ENCODE data around the gene CTNNBIP1.

The CTNNBIP1 gene

DNA sequence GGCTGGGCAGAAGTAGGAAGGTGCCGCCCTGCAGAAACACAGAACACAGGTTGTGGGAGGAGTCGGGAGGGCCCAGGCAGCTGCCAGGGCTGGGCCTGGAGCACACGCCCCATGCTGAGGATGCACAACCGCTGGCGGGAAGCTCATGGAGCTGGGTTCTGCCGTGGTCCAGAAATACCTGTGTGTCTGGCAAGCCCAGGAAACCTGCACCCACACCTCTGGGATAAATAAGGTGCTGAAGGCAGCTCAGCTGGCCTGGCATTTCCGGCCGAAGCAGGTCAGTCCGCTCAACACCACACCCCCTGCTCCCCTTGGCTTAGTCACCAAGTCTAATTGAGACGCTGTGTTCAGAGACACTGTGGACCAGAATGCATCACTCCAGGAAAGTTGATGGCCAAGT is 32.1 kb downstream of the CTNNBIP1 start:
- DNase-seq (ENCODE audit: low spot score): peak; percentile 79

DNA sequence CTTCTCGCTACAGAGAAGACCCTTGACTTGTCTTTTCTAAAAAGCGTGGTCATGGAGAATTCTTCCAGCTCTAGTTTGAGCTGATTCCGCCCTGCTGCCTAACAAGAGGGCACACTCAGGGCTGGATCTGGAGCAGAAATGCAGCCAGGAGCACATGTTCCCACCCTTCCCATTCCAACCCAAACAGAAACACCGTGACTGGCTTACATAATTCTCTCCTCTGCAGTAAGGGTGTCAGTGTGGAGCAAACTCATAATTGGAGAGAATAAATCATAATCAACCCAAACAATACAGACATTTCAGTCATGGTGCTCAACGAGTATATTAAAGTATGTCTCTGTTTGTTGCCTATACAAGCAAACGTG is 34.5 kb downstream of the CTNNBIP1 start:
- DNase-seq (ENCODE audit: low spot score): no peak

DNA sequence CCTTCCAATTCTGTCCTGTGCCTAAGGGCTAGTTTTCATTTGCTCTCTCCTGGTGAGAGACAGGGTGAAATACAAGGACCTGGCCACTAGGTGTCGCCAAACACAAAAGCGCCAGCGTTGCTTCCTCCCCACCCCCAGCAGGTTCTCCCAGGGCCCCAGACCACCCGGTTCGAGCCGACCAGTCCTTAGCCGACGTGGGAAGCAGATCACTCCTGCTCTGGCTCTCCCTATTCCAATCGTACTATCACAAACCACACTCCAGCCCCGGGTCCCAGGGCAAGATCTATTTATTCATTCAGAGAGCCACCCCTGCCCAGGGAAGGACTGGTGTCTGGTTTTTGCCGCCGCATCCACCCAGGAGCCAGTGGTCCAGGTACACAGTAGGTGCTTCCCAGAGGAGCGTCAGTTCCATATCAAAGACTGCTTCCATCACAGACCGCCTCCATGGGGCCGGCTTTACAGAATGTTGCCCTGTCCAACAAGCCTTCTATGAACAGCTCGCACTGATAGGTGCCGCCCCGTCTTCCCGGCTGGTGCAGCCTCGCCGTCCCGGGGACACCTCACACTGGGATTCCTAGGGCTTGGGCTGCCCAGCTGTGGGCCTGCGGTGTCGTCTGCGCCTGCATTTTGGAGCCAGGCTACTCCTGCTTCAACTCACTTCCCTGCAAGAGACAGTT is 35.0 kb downstream of the CTNNBIP1 start:
- peak; percentile 68 for DNase-seq (ENCODE audit: low spot score)

DNA sequence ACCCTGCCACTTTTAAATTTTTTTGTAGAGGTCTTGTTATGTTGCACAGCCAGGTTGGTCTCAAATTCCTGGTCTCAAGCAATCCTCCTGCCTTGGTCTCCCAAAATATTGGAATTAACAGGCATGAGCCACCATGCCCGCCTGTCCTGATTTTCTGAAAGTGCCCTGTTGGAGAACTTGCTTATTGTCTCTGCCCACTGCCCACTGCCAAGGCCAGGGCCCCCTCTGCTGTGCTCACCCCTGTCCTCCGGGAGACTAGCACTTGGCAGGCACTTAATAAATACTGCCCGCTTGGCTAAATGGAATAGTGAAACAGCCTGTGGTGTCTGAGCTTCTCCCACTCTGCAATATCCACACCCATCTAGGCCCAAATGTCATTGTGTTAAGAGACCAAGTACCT is 35.7 kb downstream of the CTNNBIP1 start:
- DNase-seq (ENCODE audit: low spot score): no peak

GRCh38 chr1:9873992-9874391 is 36.1 kb downstream of the CTNNBIP1 start:
- no peak for DNase-seq (ENCODE audit: low spot score)

GRCh38 chr1:9873385-9873784 is 36.7 kb downstream of the CTNNBIP1 start:
- no peak for DNase-seq (ENCODE audit: low spot score)

GRCh38 chr1:9872430-9873165 is 37.5 kb downstream of the CTNNBIP1 start:
- DNase-seq (ENCODE audit: low spot score): peak; percentile 26

GRCh38 chr1:9871707-9872425 is 38.2 kb downstream of the CTNNBIP1 start:
- DNase-seq (ENCODE audit: low spot score): peak; percentile 16

- no peak for DNase-seq (ENCODE audit: low spot score)
These were observed 39.0 kb downstream of the CTNNBIP1 start for GRCh38 chr1:9871021-9871420.

- no peak for DNase-seq (ENCODE audit: low spot score)
These were observed 39.5 kb downstream of the CTNNBIP1 start for GRCh38 chr1:9870572-9870971.

GRCh38 chr1:9869831-9870251 is 40.2 kb downstream of the CTNNBIP1 start:
- DNase-seq (ENCODE audit: low spot score): no peak

- no peak for DNase-seq (ENCODE audit: low spot score)
These were observed 41.9 kb downstream of the CTNNBIP1 start for GRCh38 chr1:9868244-9868590.

- peak; percentile 72 for DNase-seq (ENCODE audit: low spot score)
These were observed 42.4 kb downstream of the CTNNBIP1 start for GRCh38 chr1:9867408-9868243.

- no peak for DNase-seq (ENCODE audit: low spot score)
These were observed 43.2 kb downstream of the CTNNBIP1 start for GRCh38 chr1:9866836-9867235.

DNA sequence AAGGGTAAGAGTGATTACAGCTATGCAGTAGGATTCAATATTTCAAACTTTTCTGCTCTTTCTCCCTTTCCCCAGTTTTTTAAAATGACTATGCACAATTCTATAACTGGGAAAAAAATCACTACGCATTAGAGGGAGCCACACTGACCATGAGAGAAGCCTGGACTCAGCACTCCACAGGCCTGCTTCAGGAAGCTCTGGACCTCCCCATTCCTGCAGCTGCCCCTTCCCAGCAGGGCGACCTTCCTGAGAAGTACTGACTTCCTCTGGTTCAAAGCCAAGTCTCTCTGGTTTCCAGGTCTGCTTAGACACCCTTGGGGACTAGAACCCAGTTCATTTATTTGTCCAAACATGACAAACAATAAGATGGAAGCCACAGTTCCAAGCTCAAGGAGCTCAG is 44.3 kb downstream of the CTNNBIP1 start:
- DNase-seq (ENCODE audit: low spot score): no peak

GRCh38 chr1:9863371-9863770 is 46.7 kb downstream of the CTNNBIP1 start:
- no peak for DNase-seq (ENCODE audit: low spot score)

GRCh38 chr1:9861360-9861759 is 48.7 kb downstream of the CTNNBIP1 start:
- DNase-seq (ENCODE audit: low spot score): no peak

DNA sequence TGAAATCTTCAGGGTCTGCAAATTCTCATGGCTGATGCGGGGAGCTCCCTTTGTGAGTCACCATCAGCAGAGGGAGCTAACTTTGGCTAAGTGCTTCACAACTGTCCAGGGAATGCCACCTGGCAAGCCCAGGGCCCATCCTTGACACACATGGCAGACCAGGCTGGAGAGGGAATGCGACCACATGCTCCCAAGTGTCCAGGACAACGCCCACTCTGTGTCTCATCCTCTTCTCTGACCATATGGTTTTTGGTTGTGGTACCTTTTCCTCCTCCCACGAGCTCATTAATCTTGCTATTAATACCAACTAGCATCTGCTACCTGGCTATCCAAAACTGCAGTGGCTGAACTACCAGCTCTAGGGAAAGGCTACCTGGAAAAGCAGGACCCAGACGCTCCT is 49.2 kb downstream of the CTNNBIP1 start:
- DNase-seq (ENCODE audit: low spot score): peak; percentile 27

DNA sequence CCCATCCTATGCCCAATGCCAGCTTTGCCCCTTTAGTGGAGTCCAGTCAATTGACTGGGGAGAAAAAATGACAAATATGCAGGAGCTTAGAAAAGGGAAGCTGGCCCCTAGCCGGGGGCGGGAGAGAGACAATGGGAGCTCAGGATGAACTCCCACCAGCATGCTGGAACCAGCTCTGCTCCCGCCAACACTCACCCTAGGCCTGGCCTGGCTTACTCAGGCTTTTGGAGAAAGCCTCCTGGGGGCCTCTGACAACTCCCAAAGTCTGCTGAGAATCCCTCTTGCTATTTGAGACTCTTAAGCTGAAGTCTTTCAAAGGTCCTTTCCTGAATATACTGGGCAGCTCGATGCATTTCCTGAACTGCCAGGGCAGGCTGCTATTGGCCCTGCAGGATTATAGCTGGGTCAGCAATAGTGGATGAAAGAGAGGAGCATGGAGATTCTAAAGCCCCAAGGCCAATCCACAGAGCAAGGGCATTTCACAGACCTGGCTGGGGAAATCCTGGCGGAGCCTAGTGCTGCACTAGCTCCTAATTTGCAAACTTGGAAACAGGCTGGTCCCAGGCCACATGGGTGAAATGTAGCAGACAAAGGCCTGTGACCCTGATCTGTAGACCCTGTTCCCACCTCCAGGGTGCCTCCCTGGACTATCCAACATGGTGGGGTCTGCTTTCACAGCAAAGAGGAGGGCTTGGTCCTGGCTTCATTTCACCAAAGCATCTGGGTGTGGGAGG is 50.6 kb downstream of the CTNNBIP1 start:
- no peak for DNase-seq (ENCODE audit: low spot score)

DNA sequence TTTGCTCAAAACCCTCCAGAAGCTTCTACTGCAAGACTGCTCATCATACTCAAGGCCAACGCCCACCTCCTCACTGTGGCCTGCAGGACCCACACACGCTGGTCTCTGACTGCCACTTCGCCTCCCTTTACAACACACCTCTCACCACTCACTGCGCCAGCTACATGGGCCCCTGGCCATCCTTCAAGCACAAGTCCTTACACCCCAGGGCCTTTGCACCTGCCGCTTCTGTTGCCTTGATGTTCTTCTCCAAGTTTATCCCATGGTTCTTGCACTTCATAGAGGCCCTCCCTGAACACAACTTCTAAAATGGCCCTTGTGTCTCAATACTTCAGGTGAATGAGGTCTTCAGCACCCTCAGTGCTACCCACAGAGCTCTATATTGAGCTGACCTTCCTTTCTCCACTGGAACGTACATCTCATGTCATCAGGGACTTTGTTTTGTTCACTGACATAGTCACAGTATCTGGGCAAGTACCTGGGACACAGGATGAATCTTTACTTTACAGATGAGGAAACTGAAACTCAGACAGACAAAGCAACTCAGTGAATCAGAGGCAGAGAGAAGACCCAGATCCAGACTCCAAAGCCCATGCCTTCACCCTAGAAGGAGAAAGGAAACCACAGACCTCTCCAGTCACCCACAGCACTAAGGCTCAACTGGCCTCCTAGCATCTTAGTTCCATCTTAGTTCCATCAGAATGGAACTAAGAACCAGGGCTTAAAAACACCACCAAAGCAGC is 51.6 kb downstream of the CTNNBIP1 start:
- DNase-seq (ENCODE audit: low spot score): no peak

GRCh38 chr1:9855186-9855585 is 54.9 kb downstream of the CTNNBIP1 start:
- no peak for DNase-seq (ENCODE audit: low spot score)
